ENCODE measurements around the gene ETV6. TPM values are rescaled to one million over a fixed set of nuclear protein-coding genes. Genes with fewer than 3 reads are reported as not detected.

The ETV6 gene
- total and polyA plus RNA-seq, 2 of the 8 experiments (the other 6 are each of a cell fraction or from before 2014, with no cell fraction given), result 5.5 to 23.9 TPM

DNA sequence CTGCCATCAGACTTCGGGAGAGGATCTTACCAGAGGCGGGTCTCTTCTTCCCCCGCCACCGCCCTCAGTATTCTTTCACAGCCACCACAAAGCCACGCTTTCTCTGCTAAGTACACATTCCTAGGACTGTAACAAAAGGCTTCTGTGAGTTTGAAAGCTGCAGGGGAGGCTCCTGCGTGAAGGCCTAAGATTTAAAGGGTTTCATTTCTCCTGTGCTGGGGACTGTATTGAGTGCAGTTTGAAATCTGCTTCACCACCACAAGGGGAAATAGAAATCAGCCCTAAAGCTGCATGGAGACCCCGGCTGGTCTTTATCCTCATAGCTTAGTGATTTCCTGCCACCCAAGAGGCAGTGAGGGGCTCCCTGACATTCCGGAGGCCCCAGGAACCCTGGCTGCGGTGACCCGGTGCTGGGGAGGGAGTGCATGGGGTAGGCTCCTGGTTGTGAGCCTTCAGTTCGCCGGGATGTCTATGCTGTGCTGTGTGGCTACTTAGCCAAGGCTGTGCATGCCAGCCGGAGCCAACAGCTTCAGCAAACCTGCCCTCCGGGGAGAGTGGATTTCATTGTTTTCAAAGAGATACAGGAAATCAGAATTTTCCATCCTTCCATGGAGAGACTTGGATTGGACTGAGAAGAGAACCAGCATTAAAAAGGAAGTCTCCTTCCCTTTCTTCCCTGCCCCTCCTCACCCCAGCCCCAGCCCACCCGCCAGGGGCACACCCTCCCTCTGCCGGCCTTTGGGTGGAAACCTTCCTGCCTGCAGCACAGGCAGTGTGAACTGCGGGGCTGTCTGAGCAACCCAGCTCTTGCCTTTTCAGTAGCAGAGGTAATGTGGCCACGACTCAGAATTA, 163.3 kb downstream of the ETV6 start:
- H3K23me2 ChIP-seq (ENCODE audit: low read depth, low read length), result no peaks in the 10 kb centered on the region
- WGBS, 2 experiments (ENCODE audit: extremely low coverage in 1 of 2, insufficient coverage in 1 of 2, insufficient read length in 1 of 2, insufficient replicate concordance in 2 of 2, low coverage in 1 of 2, low lambda C conversion rate in 2 of 2, missing lambda C conversion rate in 1 of 2), result 20% methylated on average over 17 of the region's 18 CpGs; no CpG with 5 or more reads in 1 of the 2 experiments
- H4K20me1 ChIP-seq (replicated peaks in 1 of 2; ENCODE audit: control insufficient read depth in 1 of 2, insufficient read depth in 2 of 2, low read length in 2 of 2), result no peaks in the 10 kb centered on the region
- H4K91ac ChIP-seq (replicated peaks; ENCODE audit: insufficient read length, low read length), result peak overlapping the region; percentile 45
- H3K56ac ChIP-seq (replicated peaks; ENCODE audit: insufficient read length, low read depth, low read length), result no peak overlapping the region
- H2BK12ac ChIP-seq (ENCODE audit: low read depth, low read length), result peak overlapping the region; percentile 77
- H2BK120ac ChIP-seq (replicated peaks; ENCODE audit: low read depth, low read length), result no peak overlapping the region
- FAIRE-seq, result no peak
- peak overlapping the region; percentile 50 to 60 for H3K4me2 ChIP-seq (ENCODE audit: insufficient read depth in 1 of 2, low read depth in 2 of 2, low read length in 2 of 2)
- H2BK20ac ChIP-seq (ENCODE audit: low read length), result 0 out of 2 replicates have a peak overlapping the region, but pooled peaks have one; percentile 29
- peaks cover 7 to 32% (median 22%) of the 10 kb centered on the region in 4 experiments for H3K4me1 ChIP-seq (replicated peaks in 1 of 4; ENCODE audit: control insufficient read depth in 3 of 4, insufficient read depth in 4 of 4, low read length in 3 of 4)
- peak overlapping the region; percentile 47; the same call in 1 of the 2 replicates for H4K8ac ChIP-seq (ENCODE audit: extremely low read depth, insufficient read depth, low read length)
- peak overlapping the region; percentile 28 for H3K27ac ChIP-seq (ENCODE audit: low read depth, low read length)
- no peak overlapping the region for H3K23ac ChIP-seq (ENCODE audit: insufficient read length)
- H3K4ac ChIP-seq (replicated peaks; ENCODE audit: insufficient read length, low read depth, low read length), result no peak overlapping the region
- no peak overlapping the region for H3K14ac ChIP-seq (ENCODE audit: insufficient read length)
- 0 out of 4 replicates have a peak, but pooled peaks of 1 of the 2 experiments have one; percentile 12 for TF ChIP-seq HDAC2 (IDR thresholded peaks at IDR 0.05; ENCODE audit: borderline replicate concordance in 1 of 2, low read depth in 2 of 2, low read length in 2 of 2)
- peak; percentile 58 for TF ChIP-seq ASH2L (IDR thresholded peaks at IDR 0.05; ENCODE audit: low read length)
- TF ChIP-seq, protein P1, sequence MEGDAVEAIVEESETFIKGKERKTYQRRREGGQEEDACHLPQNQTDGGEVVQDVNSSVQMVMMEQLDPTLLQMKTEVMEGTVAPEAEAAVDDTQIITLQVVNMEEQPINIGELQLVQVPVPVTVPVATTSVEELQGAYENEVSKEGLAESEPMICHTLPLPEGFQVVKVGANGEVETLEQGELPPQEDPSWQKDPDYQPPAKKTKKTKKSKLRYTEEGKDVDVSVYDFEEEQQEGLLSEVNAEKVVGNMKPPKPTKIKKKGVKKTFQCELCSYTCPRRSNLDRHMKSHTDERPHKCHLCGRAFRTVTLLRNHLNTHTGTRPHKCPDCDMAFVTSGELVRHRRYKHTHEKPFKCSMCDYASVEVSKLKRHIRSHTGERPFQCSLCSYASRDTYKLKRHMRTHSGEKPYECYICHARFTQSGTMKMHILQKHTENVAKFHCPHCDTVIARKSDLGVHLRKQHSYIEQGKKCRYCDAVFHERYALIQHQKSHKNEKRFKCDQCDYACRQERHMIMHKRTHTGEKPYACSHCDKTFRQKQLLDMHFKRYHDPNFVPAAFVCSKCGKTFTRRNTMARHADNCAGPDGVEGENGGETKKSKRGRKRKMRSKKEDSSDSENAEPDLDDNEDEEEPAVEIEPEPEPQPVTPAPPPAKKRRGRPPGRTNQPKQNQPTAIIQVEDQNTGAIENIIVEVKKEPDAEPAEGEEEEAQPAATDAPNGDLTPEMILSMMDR (IDR thresholded peaks at IDR 0.05; ENCODE audit: control extremely low read depth in 1 of 3, insufficient read depth in 1 of 3, low read depth in 1 of 3, low read length in 3 of 3), result peak in 2 of 3 experiments; percentile 10 to 29; a peak in 3 of 4 replicates
- TF ChIP-seq EGR1 (IDR thresholded peaks at IDR 0.05; ENCODE audit: borderline replicate concordance, low read depth, low read length), result no peak
- H3K18ac ChIP-seq (ENCODE audit: extremely low read depth, low read length), result peak overlapping the region; percentile 74
- ChIA-PET CTCF (ENCODE audit: partially characterized antibody) (interaction anchor here (0.9 to 1.7 kb wide), 13 partner anchors 10 to 220 kb away, joined by 3 to 7 read pairs (median 4); no protein-coding TSS in a partner anchor), POLR2A (ENCODE audit: partially characterized antibody) (interaction anchor here (0.6 to 2.1 kb wide), 10 partner anchors 10 to 641 kb away, joined by 3 to 4 read pairs (median 3); no protein-coding TSS in a partner anchor)
- H2BK5ac ChIP-seq (ENCODE audit: low read depth, low read length), result peak overlapping the region; percentile 54
- no peaks in the 10 kb centered on the region for H3K9me3 ChIP-seq (ENCODE audit: insufficient read depth in 2 of 2, low read depth in 1 of 2, low read length in 1 of 2)
- 0 out of 2 replicates have a peak overlapping the region, but pooled peaks have one; percentile 47 for H2AK5ac ChIP-seq (ENCODE audit: low read depth, low read length)
- no peak overlapping the region; a peak in 2 of 7 replicates for H3K9ac ChIP-seq (replicated peaks in 1 of 4; ENCODE audit: extremely low read depth in 1 of 4, low read depth in 3 of 4, low read length in 3 of 4)
- H3K79me2 ChIP-seq (ENCODE audit: control insufficient read depth in 1 of 2, insufficient read depth in 2 of 2, low read length in 2 of 2), result no peaks in the 10 kb centered on the region
- no peaks in the 10 kb centered on the region for H3K36me3 ChIP-seq (ENCODE audit: control insufficient read depth in 2 of 4, insufficient read depth in 4 of 4, low read length in 3 of 4)
- peak overlapping the region; percentile 9; the same call in 1 of the 2 replicates for H2AFZ ChIP-seq (ENCODE audit: low read length)
- peak overlapping the region in 1 of 4 experiments; percentile 43; a peak in 4 of 8 replicates for H3K4me3 ChIP-seq (ENCODE audit: extremely low read depth in 1 of 4, insufficient read depth in 2 of 4, low read depth in 3 of 4, low read length in 4 of 4)
- DNase-seq (ENCODE audit: low read depth in 1 of 2, low spot score in 2 of 2), result peak in 1 of 2 experiments; percentile 66
- H2BK15ac ChIP-seq (ENCODE audit: low read length), result no peak overlapping the region; the same call in 1 of the 2 replicates
- H3K27me3 ChIP-seq (replicated peaks in 1 of 4; ENCODE audit: control insufficient read depth in 3 of 4, extremely low read depth in 1 of 4, insufficient read depth in 3 of 4, low read length in 3 of 4), result no peaks in the 10 kb centered on the region
- H3K79me1 ChIP-seq (ENCODE audit: low read depth, low read length), result no peaks in the 10 kb centered on the region; the same call in 1 of the 2 replicates
- peak overlapping the region; percentile 61 for H4K5ac ChIP-seq (ENCODE audit: insufficient read length, low read depth, low read length)

Data from H1 (cell line).